Mucosa of stomach (tissue), 1 donor: Measurements from ENCODE around the gene ERH.

Experiments used
- H3K27me3 ChIP-seq: one replicate; pipeline ENCODE4 v1.7.0; 2013; ENCODE audit warnings: mild to moderate bottlenecking, low read length; ENCODE audit not compliant: control insufficient read depth, insufficient read depth
- H3K36me3 ChIP-seq: one replicate; pipeline ENCODE4 v1.7.0; 2013; ENCODE audit warnings: low read length; ENCODE audit not compliant: control insufficient read depth, insufficient read depth
- H3K4me1 ChIP-seq: one replicate; pipeline ENCODE4 v1.7.0; 2013; ENCODE audit warnings: mild to moderate bottlenecking, low read length; ENCODE audit not compliant: control insufficient read depth, insufficient read depth
- H3K4me3 ChIP-seq: one replicate; pipeline ENCODE4 v1.7.0; 2013; ENCODE audit warnings: low read length
- H3K9ac ChIP-seq: one replicate; pipeline ENCODE4 v1.7.0; 2013; ENCODE audit warnings: mild to moderate bottlenecking, low read length, moderate library complexity
- H3K9me3 ChIP-seq: one replicate; pipeline ENCODE4 v1.7.0; 2013; ENCODE audit warnings: mild to moderate bottlenecking, low read length, moderate library complexity; ENCODE audit not compliant: control insufficient read depth
- donor health status: Pancreatic carcinoma.

Gene ERH

GRCh38 chr14:69333791-69334337 is 64.2 kb downstream of the ERH start:
- H3K27me3 ChIP-seq: peaks cover 3% of the 10 kb centered on the region
- H3K4me3 ChIP-seq: no peak overlapping the region
- H3K36me3 ChIP-seq: no peaks in the 10 kb centered on the region
- no peaks in the 10 kb centered on the region for H3K4me1 ChIP-seq
- H3K9ac ChIP-seq: no peak overlapping the region
- no peaks in the 10 kb centered on the region for H3K9me3 ChIP-seq

DNA sequence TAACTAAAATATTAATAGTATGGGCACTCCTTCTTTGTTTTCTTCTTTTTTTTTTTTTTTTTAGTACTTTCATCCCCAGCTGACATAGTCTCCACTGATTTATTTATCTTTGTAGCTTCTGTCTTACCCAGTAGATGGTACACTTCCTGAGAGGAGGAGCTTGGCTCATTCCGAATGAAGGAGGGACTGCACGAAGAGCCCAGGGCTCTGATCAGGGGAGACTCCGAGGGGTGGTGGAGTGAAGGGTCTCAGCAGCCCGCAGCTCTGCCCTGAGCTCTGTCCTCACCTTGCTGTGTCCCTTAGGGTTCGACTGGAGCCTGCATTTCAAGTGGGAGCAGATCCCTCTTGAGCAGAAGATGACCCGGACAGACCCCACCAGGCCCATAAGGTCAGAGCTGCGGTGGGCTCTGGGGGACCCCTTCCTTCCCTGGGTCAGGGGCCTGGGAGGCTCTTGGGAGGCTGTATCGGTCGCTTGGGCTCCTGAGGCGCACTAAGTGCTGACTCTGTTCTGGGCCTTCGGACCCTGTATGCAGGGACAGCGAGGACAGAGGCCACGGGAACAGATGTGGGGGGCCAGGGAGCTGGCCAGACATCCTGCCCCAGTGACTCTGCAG is 65.2 kb downstream of the ERH start:
- no peaks in the 10 kb centered on the region for H3K4me1 ChIP-seq
- peaks cover 3% of the 10 kb centered on the region for H3K27me3 ChIP-seq
- H3K36me3 ChIP-seq: no peaks in the 10 kb centered on the region
- H3K9me3 ChIP-seq: no peaks in the 10 kb centered on the region
- H3K4me3 ChIP-seq: no peak overlapping the region
- H3K9ac ChIP-seq: no peak overlapping the region

GRCh38 chr14:69331206-69331605 is 66.9 kb downstream of the ERH start:
- H3K36me3 ChIP-seq: no peaks in the 10 kb centered on the region
- H3K9me3 ChIP-seq: no peaks in the 10 kb centered on the region
- no peak overlapping the region for H3K9ac ChIP-seq
- H3K27me3 ChIP-seq: peaks cover 3% of the 10 kb centered on the region
- no peak overlapping the region for H3K4me3 ChIP-seq
- H3K4me1 ChIP-seq: no peaks in the 10 kb centered on the region
